Activated T-cell treated with anti-CD3 and anti-CD28 coated beads, Interleukin-2, amount 50 U/mL, for 48 hours (primary cell): ENCODE data around the gene IQCK.
"Not testable (repeated sequence)": the region's sequence is repeated elsewhere in the genome, so short reads cannot be mapped to it uniquely, and the experiment has no call there.

ENCODE experiments used
- DNase-seq, 2 experiments: peaks; one replicate each; pipeline ENCODE4 v3.0.0-alpha.2; 2020

IQCK gene

DNA sequence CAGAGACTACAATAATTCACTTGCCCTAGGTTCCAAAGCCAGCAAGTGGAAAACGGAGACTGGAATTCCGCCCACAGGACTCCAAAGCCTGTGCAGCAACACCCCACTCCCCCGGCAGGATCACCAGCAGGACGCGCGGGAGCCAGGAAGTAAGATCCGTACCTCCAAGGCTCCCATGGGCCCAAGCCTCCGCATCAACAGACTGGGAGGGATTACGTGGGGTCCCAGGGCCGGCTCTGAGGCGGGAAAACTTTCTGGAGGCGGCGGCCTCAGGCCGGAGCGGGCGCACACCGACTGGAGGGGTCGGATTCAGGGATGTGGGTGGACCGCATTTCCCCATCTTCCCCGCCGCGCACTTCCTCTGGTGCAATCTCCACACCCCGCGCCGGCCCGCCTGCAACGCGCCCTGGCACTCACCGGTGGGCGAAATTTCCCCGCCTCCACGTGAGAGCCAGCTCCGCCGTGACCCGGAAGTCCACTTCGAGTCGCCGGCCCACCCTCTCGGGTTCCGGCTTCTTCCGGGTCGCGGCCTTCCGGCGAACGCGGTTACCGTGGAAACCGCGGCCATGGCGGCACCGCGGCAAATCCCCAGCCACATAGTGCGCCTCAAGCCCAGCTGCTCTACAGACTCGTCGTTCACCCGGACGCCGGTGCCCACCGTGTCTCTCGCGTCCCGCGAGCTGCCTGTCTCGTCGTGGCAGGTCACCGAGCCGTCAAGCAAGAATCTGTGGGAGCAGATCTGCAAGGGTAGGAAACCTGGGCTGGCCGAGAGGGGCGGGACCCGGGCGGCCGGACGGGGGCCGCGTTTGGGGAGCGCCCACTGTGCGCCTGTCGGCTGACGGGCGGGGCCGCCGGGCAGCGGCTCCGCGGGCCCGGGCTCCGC is at the start of gene IQCK, which contains the start of gene KNOP1:
Gene IQCK, plus strand, starts transcription at position 531 of the 883 bp plus-strand sequence. Its CDS starts 36 bp downstream, at position 567.
Gene KNOP1, minus strand, starts transcription at position 487 of the 883 bp plus-strand sequence. CDS start 3,192 bp downstream, outside the sequence.
- peak; percentile 88 to 92 for DNase-seq

- DNase-seq: no peak
Measured at GRCh38 chr16:19672378-19672777, 45.7 kb upstream of the IQCK start.

DNA sequence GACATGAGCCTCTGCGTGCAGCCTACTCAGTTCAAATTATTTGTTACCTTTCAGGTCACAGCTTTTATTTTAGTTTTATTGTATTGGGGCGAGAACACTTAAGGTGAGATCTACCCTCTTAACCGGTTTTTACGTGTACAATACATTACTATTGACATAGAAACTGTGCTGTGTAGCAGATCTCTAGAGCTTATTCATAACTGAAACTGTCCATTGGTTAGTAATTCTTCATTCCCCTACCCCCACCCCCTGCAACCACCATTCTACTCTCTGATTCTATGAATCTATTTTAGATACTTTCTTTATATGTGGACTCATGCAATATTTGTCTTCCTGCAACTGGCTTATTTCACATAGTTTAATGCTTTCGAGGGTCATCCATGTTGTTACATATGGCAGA is 43.6 kb upstream of the IQCK start:
- no peak for DNase-seq

DNA sequence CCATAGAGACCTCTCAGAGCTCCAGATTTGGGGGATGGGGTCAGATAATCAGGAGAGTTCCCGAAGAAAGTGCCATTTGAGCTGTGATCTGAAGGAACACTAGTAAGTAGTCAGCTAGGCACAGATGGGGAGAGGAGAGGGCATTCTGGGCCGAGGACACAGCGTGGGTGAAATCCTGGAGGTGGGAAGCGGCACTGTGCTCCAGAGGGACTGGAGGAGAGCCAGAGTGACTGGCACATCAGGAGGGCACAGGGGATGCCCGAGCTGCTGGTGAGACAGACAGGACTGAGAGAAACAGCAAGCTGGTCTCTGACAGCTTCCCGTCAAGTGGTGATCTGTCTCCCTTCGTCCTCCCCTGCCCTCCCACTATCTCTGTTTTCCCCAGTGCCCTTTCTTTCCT is 40.7 kb upstream of the IQCK start:
- DNase-seq: no peak

DNA sequence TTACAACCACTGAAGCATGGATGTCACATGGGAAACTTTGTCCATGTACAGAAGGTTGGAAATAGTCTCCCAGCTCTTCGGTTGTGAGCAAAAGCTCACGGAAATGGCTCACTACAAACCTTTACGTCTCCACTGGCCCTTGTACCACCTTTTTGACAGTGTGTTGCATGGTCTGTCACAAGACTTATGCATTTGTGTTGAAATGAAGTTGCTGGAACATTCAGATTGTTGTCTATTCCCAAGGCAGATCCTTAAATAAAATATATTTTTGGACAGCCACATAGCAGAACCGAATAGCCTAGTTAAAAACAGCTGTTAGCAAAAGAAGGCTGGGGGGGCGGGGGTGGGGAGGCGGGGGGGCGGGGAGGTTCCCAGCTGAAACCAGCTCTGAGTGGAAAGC is 39.3 kb upstream of the IQCK start:
- DNase-seq: no peak

GRCh38 chr16:19679281-19679680 is 38.8 kb upstream of the IQCK start:
- not testable (repeated sequence) for DNase-seq

GRCh38 chr16:19680881-19681340 is 37.2 kb upstream of the IQCK start:
- no peak for DNase-seq

DNA sequence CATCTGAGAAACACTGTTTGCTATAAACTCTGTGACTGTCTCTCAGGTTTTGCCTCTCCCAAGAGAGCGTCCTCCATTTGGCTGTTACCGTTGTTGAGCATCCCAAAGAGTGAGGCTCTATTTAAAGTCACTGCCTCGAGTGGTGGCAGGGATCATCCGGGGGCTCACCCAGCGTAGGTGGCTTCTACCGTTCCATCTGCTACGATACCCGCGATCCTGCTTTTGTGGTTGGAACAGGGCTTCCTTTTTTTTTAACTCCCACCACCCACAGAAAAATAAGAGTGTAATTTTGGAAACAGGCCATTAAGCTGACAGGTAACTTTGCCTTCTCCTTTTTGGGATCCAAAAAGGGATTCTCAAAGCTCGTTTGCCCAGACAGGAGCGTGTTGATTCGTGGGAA is 36.4 kb upstream of the IQCK start:
- no peak for DNase-seq

DNA sequence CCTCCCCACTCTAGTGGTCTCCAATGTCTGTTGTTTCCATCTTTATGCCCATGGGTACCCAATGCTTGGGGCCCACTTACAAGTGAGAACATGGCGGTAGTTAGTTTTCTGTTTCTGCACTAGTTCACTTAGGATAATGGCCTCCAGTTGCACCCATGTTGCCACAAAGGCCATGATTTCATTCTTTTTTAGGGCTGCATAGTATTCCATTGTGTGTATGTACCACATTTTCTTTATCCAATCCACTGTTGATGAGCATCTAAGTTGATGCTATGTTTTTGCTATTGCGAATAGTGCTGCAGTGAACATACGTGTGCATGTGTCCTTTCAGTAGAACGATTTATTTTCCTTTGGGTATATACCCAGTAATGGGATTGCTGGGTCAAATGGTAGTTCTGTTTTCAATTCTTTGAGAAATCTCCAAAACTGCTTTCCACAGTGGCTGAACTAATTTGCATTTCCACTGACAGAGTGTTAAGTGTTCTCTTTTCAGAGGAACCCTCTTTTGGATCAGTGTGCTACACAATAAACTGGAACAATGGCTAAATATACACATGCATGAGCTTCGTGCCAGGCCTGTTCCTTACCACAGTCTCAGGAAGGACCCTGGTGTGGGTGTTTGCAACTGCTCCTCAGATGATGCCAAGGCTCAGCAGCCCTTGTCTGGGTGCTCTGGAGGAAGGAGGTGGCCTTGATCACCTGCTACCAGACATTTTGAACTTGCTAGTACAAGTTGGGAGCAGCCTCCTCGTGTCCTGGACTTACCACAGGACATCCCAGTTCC is 34.4 kb upstream of the IQCK start:
- DNase-seq: no peak

DNA sequence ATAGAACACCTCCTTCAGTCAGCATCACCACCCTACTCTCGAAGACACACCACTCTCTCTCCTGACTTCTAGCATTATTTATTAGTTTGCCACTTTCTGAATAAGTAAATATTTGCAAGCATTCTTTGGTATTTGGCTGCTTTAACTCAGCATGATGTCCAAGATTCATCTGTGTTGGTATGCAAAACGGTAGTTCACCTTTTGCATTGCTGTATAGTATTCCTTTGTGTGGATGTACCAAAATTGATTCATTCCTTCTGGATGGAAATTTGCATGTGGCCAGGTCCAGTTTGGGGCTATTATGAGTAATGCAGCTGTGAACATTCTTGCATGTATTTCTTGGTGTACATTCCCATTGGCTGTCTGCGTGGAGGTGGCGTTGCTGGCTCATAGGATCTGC is 32.9 kb upstream of the IQCK start:
- no peak for DNase-seq

DNA sequence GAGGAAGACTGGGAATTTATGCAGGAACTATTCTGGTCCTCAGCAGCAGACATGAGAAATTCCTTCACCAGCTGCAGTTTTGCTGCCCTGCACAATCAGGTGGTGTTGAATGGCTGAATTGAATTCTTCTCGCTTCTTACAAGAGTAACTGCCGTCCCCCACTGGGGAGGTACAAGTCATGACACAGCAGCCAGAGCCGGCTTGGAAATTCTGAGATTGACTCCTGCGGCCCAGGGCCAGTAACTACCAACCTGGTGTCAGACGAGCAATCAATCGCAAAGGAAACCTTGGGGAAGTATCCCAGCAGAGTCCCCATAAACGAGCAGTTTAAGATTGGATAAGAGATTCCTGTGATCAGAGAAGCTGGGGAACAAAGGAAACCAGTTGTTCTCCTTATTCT is 30.8 kb upstream of the IQCK start:
- DNase-seq: no peak

DNA sequence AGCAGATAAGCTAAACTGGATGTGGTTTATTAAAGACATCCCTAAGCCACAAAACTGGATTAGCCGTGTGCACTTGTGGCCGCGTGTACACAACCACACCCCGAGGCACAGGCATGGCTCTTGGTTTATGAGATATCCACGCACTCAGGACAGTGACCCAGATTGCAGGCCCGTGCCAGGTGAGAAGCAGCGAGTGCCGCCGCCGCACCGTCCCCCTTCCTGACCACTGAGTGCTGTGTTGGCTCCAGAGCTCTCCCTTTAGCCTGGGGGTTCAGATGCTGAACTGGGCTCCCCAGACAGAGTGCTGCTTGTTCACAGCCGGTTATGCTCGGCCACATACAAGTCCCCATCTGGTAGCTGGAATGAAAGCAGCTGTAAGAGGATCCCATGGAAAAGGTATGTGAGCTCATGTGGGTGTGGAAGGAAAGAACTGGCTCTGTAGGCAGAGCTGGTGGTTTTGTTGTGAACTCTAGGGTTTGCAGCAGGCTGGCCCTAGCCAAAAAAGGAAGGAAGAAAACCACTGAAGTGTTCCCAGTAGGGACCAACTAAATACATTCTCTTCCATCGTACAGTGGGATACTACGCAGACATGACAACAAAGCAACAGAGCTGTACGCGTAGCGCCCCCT is 29.6 kb upstream of the IQCK start:
- no peak for DNase-seq

DNA sequence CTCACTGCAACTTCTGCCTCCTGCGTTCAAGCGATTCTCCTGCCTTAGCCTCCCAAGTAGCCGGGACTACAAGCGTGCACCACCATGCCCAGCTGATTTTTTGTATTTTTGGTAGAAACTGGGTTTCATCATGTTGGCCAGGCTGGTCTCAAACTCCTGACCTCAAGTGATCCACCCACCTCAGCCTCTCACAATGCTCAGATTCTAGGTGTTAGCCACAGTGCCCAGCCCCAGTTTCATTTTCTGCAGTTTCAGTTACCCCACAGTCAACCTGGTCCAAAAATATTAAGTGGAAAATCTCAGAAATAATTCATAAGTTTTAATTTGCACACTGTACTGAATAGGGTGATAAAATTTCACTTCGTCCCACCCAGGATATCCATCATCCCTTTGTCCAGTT is 28.7 kb upstream of the IQCK start:
- DNase-seq: no peak

DNA sequence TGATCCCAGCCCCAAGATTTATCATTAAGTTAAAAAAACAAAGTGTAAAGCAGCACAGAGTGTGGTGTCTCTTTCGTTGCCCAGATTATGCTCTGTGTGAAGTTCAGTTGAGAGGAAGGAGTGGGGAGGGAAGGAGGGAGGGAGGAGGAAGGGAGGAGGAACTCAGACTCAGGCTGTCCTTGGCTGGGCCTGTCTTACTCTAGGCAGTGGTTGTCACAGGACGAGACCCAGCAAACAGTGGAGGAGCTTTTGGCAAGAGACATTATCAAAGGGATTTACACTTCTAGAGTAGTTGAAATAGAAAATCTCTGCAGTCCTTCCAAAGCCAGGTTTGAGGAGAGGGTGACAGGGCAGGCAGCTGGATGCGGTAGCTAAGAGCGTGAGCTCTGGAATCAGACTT is 27.9 kb upstream of the IQCK start:
- no peak for DNase-seq

DNA sequence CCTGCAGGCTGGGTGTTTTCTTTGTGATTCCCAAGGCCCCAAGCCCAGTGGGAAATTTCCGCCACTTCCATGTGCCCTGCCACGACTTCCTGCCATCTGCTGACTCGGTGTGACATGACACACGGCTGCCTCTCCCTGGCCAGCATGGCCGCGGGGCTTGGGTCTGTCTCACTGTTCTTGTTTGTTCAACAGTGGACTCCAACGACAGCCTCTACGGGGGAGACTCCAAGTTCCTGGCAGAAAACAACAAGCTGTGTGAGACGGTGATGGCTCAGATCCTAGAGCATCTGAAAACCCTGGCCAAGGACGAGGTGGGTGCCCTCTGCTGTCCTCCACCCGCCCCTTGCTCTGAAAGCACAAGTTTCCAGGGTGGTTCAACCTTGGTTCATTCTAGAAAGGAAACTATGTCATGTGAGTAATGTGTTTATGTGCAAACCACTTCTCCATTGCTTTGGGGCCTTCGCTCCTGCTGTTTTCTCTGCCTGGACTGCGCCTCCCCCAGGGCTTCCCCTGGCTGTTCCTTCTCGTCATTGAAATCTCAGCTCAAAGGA is 26.8 kb upstream of the IQCK start:
- no peak for DNase-seq

DNA sequence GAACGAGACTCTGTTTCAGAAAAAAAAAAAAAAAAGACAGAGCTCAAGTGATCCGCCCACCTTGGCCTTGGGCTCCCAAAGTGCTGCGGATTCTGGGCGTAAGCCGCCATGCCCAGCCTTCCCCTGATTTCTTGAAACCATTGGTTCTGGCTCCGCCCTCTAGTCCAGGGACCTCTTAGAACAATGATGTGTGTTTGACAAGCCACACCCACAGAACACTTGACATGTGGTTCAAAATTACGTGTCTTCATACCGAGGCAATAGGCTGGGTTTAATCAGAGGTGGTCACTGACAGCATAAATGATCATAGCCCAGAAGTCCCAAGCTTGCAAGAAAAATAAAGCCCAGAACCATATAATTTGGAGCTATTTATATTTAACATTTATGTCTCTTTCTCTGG is 23.1 kb upstream of the IQCK start:
- DNase-seq: no peak

GRCh38 chr16:19696328-19696727 is 21.7 kb upstream of the IQCK start:
- DNase-seq: peak; percentile 50 to 58

GRCh38 chr16:19696961-19697360 is 21.1 kb upstream of the IQCK start:
- no peak for DNase-seq

- DNase-seq: no peak
Measured at GRCh38 chr16:19697756-19698318, 20.2 kb upstream of the IQCK start.

DNA sequence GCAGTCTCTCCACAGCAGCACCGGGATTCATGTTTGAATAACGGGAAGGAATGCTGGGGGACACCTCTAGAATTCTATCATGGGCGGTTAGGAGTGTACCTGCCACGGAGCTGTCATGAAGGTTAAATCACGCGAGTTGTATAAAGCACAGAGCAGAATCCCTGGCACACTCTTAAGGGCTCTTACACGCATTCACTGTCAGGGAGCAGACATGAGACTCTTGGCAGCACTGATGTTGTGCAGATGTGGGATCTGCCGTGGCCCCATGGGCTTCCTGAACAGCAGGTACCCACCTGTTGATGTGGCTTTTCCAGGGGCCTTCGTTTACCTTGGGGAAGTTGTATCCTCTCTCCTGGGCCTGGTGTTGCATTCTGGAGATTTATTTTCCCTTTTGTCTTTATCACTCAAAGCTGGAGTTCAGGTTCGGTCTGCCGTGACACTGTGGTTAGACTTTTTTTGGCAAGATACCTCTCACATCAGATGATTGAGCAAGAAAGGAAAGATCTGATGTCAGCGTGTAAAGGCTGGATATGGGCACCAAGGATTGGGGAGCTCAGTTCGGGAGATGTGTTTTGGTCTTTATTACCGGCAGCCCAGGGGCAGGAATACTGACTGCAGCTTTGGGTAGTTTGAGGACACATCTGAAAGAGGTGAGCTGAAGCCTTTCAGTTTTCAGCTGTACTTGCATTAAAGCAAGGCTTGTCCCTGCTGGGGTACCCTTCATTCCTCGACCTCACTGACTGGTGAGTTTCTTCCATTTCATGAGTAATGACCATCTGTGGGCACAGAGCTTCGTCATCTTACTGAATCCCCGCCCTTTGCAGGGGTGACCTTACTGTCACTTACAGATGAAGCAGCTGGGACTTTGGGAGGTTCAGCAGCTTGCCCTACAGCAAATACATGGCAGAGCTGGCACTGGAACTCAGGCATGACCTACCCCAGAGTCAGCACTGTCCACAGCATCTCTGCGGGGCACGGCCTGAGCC is 19.3 kb upstream of the IQCK start:
- peak in 1 of 2 experiments; percentile 38 for DNase-seq

DNA sequence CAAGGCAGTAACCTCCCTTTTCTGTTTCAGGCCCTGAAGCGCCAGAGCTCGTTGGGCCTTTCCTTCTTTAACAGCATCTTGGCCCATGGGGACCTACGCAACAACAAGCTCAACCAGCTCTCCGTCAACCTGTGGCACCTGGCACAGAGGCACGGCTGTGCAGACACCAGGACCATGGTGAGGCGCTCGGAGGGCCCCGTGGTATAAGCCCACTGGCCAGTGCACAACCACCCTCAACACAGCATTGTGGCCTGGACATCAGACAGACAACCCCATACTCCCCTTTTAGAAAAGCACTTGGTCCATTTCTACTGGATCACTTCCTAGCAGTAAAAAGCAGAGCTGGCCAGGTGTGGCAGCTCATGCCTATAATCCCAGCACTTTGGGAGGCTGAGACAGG is 18.6 kb upstream of the IQCK start:
- no peak for DNase-seq
